HepG2 (cell line): Measurements from ENCODE around the gene NAV2. TPM values are rescaled to one million over a fixed set of nuclear protein-coding genes. Genes with fewer than 3 reads are reported as not detected.

Experiments
- ATAC-seq: fragments of 200-7000 bp; cut with Tn5 transposase; 3 replicates; pipeline ENCODE4 v1.9.1; 2020; ENCODE audit warnings: mild to moderate bottlenecking, moderate library complexity
- BruUV-seq: library from RNA; stranded (reverse); fragments of 400-500 nt; replicated peaks from 2 replicates; lab custom pipeline; 2021; lab: Mats Ljungman, UMichigan
- CTCF ChIA-PET: fragments of 300-600 bp; formaldehyde crosslinking; extraction: SDS; loops from one replicate; lab custom pipeline; 2021; ENCODE audit warnings: low total read pairs, inconsistent platforms, low intra/inter-chr PET ratio; lab: Yijun Ruan, JAX
- POLR2A ChIA-PET: fragments of 350-600 bp; sonication (Branson Sonifier 250); formaldehyde crosslinking; loops from one replicate; lab custom pipeline; 2020; ENCODE audit warnings: antibody characterized with exemption, inconsistent platforms; lab: Yijun Ruan, JAX
- DNase-seq: peaks from one replicate; pipeline ENCODE4 v3.0.0-alpha.2; 2015; ENCODE audit warnings: low spot score
- FAIRE-seq: peaks from 3 replicates; lab custom pipeline; 2011; peaks lifted over from hg19 to GRCh38; lab: Jason Lieb, UNC
- H2AFZ ChIP-seq: one replicate; pipeline ENCODE4 v1.6.1; 2011; ENCODE audit warnings: low read length, inconsistent platforms
- H3K27ac ChIP-seq: fragments of 300-600 bp; 3 replicates; pipeline ENCODE4 v1.8.0; 2011; ENCODE audit warnings: mixed run types, mild to moderate bottlenecking, mixed read lengths, low read length, inconsistent platforms; ENCODE audit not compliant: insufficient read depth; ENCODE audit errors: extremely low read length
- H3K27me3 ChIP-seq, 2 experiments: fragments of 200-600 bp in 1 of 2; 2 replicates in 1 of 2; 3 replicates in 1 of 2; pipeline versions ENCODE4 v1.6.0 to v1.8.0; 2011; ENCODE audit warnings: low read length in 2 of 2, mild to moderate bottlenecking in 2 of 2, moderate library complexity in 2 of 2, inconsistent platforms in 1 of 2; ENCODE audit not compliant: insufficient read depth in 2 of 2, control insufficient read depth in 1 of 2
- H3K36me3 ChIP-seq, 2 experiments: fragments of 200-600 bp in 1 of 2; replicated peaks in 1 of 2; 2 replicates in 1 of 2; 3 replicates in 1 of 2; pipeline versions ENCODE4 v1.5.1 to v1.8.0; 2011; ENCODE audit warnings: low read length in 2 of 2, inconsistent platforms in 1 of 2; ENCODE audit not compliant: insufficient read depth in 2 of 2, control insufficient read depth in 1 of 2
- H3K4me1 ChIP-seq: 2 replicates; pipeline ENCODE4 v1.5.1; 2012; ENCODE audit warnings: low read length, inconsistent platforms; ENCODE audit not compliant: insufficient read depth
- H3K4me2 ChIP-seq: 2 replicates; pipeline ENCODE4 v1.6.0; 2011; ENCODE audit warnings: low read depth, low read length, inconsistent platforms
- H3K4me3 ChIP-seq, 3 experiments: fragments of 200-600 bp in 1 of 3; sonication (generic), shearing (Covaris generic) in 1 of 3; replicated peaks in 1 of 3; 2 replicates each; pipeline ENCODE4 v1.5.1; 2011 to 2016; ENCODE audit warnings: low read length in 3 of 3, inconsistent platforms in 2 of 3, low read depth in 2 of 3, mild to moderate bottlenecking in 2 of 3, control low read depth in 1 of 3, mixed read lengths in 1 of 3; ENCODE audit not compliant: insufficient read depth in 1 of 3
- H3K79me2 ChIP-seq: one replicate; pipeline ENCODE4 v1.6.1; 2011; ENCODE audit warnings: low read length, inconsistent platforms; ENCODE audit not compliant: insufficient read depth
- H3K9ac ChIP-seq: 2 replicates; pipeline ENCODE4 v1.6.0; 2011; ENCODE audit warnings: mild to moderate bottlenecking, low read depth, low read length, inconsistent platforms; ENCODE audit not compliant: insufficient read depth
- H3K9me3 ChIP-seq: 2 replicates; pipeline ENCODE4 v1.5.1; 2012; ENCODE audit warnings: mild to moderate bottlenecking, low read length
- H4K20me1 ChIP-seq: 2 replicates; pipeline ENCODE4 v1.6.0; 2011; ENCODE audit warnings: inconsistent platforms, mild to moderate bottlenecking, low read length, moderate library complexity; ENCODE audit not compliant: insufficient read depth
- CHD2 ChIP-seq: IDR thresholded peaks from 2 replicates; pipeline ENCODE4 v1.6.1; 2011; ENCODE audit warnings: low read depth, low read length, improper control_type of control experiment
- FOXP1 ChIP-seq, 2 experiments: fragments of 450-650 bp in 1 of 2; IDR thresholded peaks; 2 replicates each; pipeline ENCODE4 v1.6.1; 2017 to 2018; ENCODE audit warnings: antibody characterized with exemption in 1 of 2
- HMG20B ChIP-seq: conservative IDR thresholded peaks from 2 replicates; pipeline ENCODE4 v1.6.1; 2016; ENCODE audit warnings: missing genetic modification reagents, missing compliant biosample characterization
- IRX3 ChIP-seq: sonication (generic); formaldehyde crosslinking; IDR thresholded peaks from 2 replicates; pipeline ENCODE4 v1.8.1; 2023; ENCODE audit warnings: mild to moderate bottlenecking, low read depth, missing genetic modification reagents, borderline replicate concordance
- KMT2A ChIP-seq: sonication (generic); formaldehyde crosslinking; IDR thresholded peaks from 2 replicates; pipeline ENCODE4 v1.4.0; 2020; ENCODE audit warnings: missing genetic modification reagents
- MAF1 ChIP-seq: sonication (generic); formaldehyde crosslinking; IDR thresholded peaks from 2 replicates; pipeline ENCODE4 v1.5.0; 2020; ENCODE audit warnings: missing genetic modification reagents, borderline replicate concordance
- MAFF ChIP-seq: IDR thresholded peaks from 2 replicates; pipeline ENCODE4 v1.6.1; 2011; ENCODE audit warnings: low read depth, low read length, improper control_type of control experiment
- MAFK ChIP-seq, 2 experiments: IDR thresholded peaks in 1 of 2; conservative IDR thresholded peaks in 1 of 2; 2 replicates each; pipeline ENCODE4 v1.6.1; 2011; ENCODE audit warnings: improper control_type of control experiment in 2 of 2, low read length in 2 of 2
- SMYD3 ChIP-seq: sonication (generic); formaldehyde crosslinking; IDR thresholded peaks from 2 replicates; pipeline ENCODE4 v1.8.1; 2023; ENCODE audit warnings: mild to moderate bottlenecking, missing genetic modification reagents
- SP5 ChIP-seq: IDR thresholded peaks from 2 replicates; pipeline ENCODE4 v1.6.1; 2016; ENCODE audit warnings: low read depth, borderline replicate concordance
- TGIF2 ChIP-seq: IDR thresholded peaks from 2 replicates; pipeline ENCODE4 v1.6.1; 2016; ENCODE audit warnings: control low read depth, missing compliant biosample characterization
- ZC3H4 ChIP-seq: sonication (generic); formaldehyde crosslinking; IDR thresholded peaks from 2 replicates; pipeline ENCODE4 v1.4.0; 2020; ENCODE audit warnings: missing genetic modification reagents, borderline replicate concordance
- ZNF256 ChIP-seq: sonication (generic); formaldehyde crosslinking; conservative IDR thresholded peaks from 2 replicates; pipeline ENCODE4 v1.4.0; 2020; ENCODE audit warnings: missing genetic modification reagents
- ZNF615 ChIP-seq: sonication (generic); formaldehyde crosslinking; IDR thresholded peaks from 2 replicates; pipeline ENCODE4 v1.5.0; 2020; ENCODE audit warnings: mild to moderate bottlenecking, missing genetic modification reagents, borderline replicate concordance
- ZNF761 ChIP-seq: sonication (generic); formaldehyde crosslinking; conservative IDR thresholded peaks from 2 replicates; pipeline ENCODE4 v1.4.0; 2020; ENCODE audit warnings: mild to moderate bottlenecking, missing genetic modification reagents
- WGBS: methylation state at CpG from one replicate; pipeline ENCODE4 v1.1.6; 2017; ENCODE audit warnings: low lambda C conversion rate; 5-methylcytosine and 5-hydroxymethylcytosine counted together
- in situ Hi-C: cut with HindIII; loops from 2 replicates; pipeline ENCODE4 v1.10.0; 2017; ENCODE audit warnings: low pct_unique_long_range_greater_than_20kb; ENCODE audit not compliant: extremely low pct_ligation_motif_present
- intact Hi-C: fragments of 100-400 bp; cut with micrococcal nuclease; formaldehyde crosslinking; loops from one replicate; pipeline ENCODE4 v1.10.0; 2022; ENCODE audit not compliant: unreplicated experiment
- polyA plus RNA-seq, 8 experiments: library from polyadenylated mRNA; depleted of rRNA in 3 of 8; stranded (reverse) in 7 of 8; unstranded in 1 of 8; fragments of >200 nt; fragmentation: Illumina TruSeq in 4 of 8; extraction: Trizol in 4 of 8; gene quantifications; 2 replicates each; pipeline versions ENCODE4 v1.2.1 to v1.2.3, GENCODE V29; 2011 to 2016; ENCODE audit warnings: low read depth in 4 of 8, missing spikeins in 1 of 8, mixed read lengths in 1 of 8; ENCODE audit not compliant: insufficient read depth in 1 of 8
- total RNA-seq, 5 experiments: library from RNA; depleted of rRNA; stranded (reverse); fragments of >200 nt; fragmentation: Illumina TruSeq; extraction: Trizol; gene quantifications; 2 replicates each; pipeline ENCODE4 v1.2.3, GENCODE V29; 2016; ENCODE audit warnings: low read depth in 1 of 5
- TF ChIP-seq, protein P1 (sequence below): IDR thresholded peaks from 2 replicates; pipeline ENCODE4 v1.6.1; 2016; ENCODE audit warnings: control low read depth

Gene NAV2
- total and polyA plus RNA-seq, 2 of the 13 experiments (the other 11 are each of a cell fraction or from before 2014, with no cell fraction given): 9.3 to 34.6 TPM

DNA sequence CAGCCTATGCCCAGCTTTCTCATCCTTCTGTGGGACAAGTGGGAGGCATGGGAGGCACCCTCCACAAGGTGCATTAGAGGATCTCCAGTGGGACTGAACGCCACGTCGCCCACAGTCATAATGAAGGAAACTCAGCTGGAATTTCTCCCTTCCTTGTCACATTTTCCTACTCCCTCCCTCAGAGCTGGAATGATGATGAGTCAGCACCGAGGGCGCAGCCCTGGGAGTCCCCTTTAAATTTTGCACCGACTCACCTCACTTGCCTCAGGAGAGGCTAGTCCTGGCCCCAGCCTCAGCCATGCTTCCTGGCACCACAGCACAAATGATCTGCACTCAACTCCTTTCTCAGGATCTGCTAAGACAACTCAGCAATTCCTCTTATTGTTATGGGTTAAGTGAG lies 413.3 kb downstream of the NAV2 start:
- POLR2A ChIA-PET: no interaction called here
- no peaks in the 10 kb centered on the region for H4K20me1 ChIP-seq
- no TSS peak for BruUV-seq

More for the DNA sequence above, 413.3 kb downstream of the NAV2 start:
- no peaks in the 10 kb centered on the region for H3K9me3 ChIP-seq
- DNase-seq (no peak), ATAC-seq (no peak; the same call in 2 of the 3 replicates), FAIRE-seq (no peak)
- no peak overlapping the region for H3K4me2 ChIP-seq
- no peaks in the 10 kb centered on the region for H3K79me2 ChIP-seq
- CTCF ChIA-PET: no interaction called here
- no peak overlapping the region for H3K9ac ChIP-seq
- no peak overlapping the region for H2AFZ ChIP-seq
- in situ Hi-C loops (loop anchor here (5.0 to 25.0 kb wide), 2 partner anchors 226 to 486 kb away; no protein-coding TSS in a partner anchor), intact Hi-C loops (loop anchor here (5.0 to 10.0 kb wide), 2 partner anchors 319 to 1386 kb away; no protein-coding TSS in a partner anchor)
- peaks cover 0 to 13% of the 10 kb centered on the region in 2 experiments; a peak in 2 of 5 replicates for H3K27me3 ChIP-seq
- H3K36me3 ChIP-seq: no peaks in the 10 kb centered on the region
- peaks cover 10% of the 10 kb centered on the region; the same call in 1 of the 2 replicates for H3K4me1 ChIP-seq
- no peak overlapping the region for H3K4me3 ChIP-seq
- no peak overlapping the region for H3K27ac ChIP-seq
- TF ChIP-seq KMT2A (CRISPR knock-in tag): no peak
- TF ChIP-seq FOXP1 (IDR thresholded peaks at IDR 0.05): no peak
- TF ChIP-seq FOXP1 (CRISPR knock-in tag; IDR thresholded peaks at IDR 0.05): no peak
- no peak for TF ChIP-seq TGIF2 (CRISPR knock-in tag)
- TF ChIP-seq SMYD3 (CRISPR knock-in tag): no peak
- TF ChIP-seq CHD2: no peak
- TF ChIP-seq ZNF256 (CRISPR knock-in tag): no peak
- no peak for TF ChIP-seq SP5 (CRISPR knock-in tag)
- no peak for TF ChIP-seq HMG20B
- no peak for TF ChIP-seq IRX3
- TF ChIP-seq, protein P1, sequence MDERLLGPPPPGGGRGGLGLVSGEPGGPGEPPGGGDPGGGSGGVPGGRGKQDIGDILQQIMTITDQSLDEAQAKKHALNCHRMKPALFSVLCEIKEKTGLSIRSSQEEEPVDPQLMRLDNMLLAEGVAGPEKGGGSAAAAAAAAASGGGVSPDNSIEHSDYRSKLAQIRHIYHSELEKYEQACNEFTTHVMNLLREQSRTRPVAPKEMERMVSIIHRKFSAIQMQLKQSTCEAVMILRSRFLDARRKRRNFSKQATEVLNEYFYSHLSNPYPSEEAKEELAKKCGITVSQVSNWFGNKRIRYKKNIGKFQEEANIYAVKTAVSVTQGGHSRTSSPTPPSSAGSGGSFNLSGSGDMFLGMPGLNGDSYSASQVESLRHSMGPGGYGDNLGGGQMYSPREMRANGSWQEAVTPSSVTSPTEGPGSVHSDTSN (CRISPR knock-in tag): no peak
- no peak for TF ChIP-seq ZNF615 (CRISPR knock-in tag)
- no peak for TF ChIP-seq ZNF761 (CRISPR knock-in tag)
- TF ChIP-seq ZC3H4: no peak
- no peak for TF ChIP-seq MAF1
- TF ChIP-seq MAFK (conservative IDR thresholded peaks at IDR 0.05 in 1 of 2, IDR thresholded peaks at IDR 0.05 in 1 of 2; ENCODE audit: low read length in 2 of 2): peak; percentile 31 to 79; a peak in 3 of 4 replicates
- peak; percentile 55 for TF ChIP-seq MAFF
- 42% methylated on average over 6 of the region's 6 CpGs for WGBS
